Tibial nerve (tissue), 4 donors: ENCODE results near the gene MYO3B. TPM values are rescaled to one million over a fixed set of nuclear protein-coding genes. Genes with fewer than 3 reads are reported as not detected.
A peak's percentile ranks its signal among the peaks of the same experiment; 100 is the strongest.

Experiments
- DNase-seq, 2 donors: peaks; one replicate each; pipeline ENCODE4 v3.0.0-alpha.2; 2019; ENCODE audit warnings: low spot score in 2 of 2
- H3K27ac ChIP-seq, 4 donors: fragments of 200-600 bp; sonication (generic) in 3 of 4; one replicate each; pipeline ENCODE4 v1.5.1; 2017 to 2019; ENCODE audit warnings: mild to moderate bottlenecking in 1 of 4
- H3K27me3 ChIP-seq, 2 donors: fragments of 200-600 bp; sonication (generic) in 1 of 2; one replicate each; pipeline versions ENCODE4 v1.5.1 to v1.6.0; 2017 to 2019
- H3K36me3 ChIP-seq, 3 donors: fragments of 200-600 bp; sonication (generic); one replicate each; pipeline ENCODE4 v1.5.1; 2018 to 2019
- H3K4me1 ChIP-seq, 4 donors: fragments of 200-600 bp; sonication (generic) in 3 of 4; one replicate each; pipeline ENCODE4 v1.5.1; 2017 to 2019
- H3K4me3 ChIP-seq, 4 donors: fragments of 200-600 bp; sonication (generic) in 3 of 4; one replicate each; pipeline ENCODE4 v1.5.1; 2017 to 2019; ENCODE audit warnings: mild to moderate bottlenecking in 1 of 4, moderate library complexity in 1 of 4
- H3K9me3 ChIP-seq, 4 donors: fragments of 200-600 bp; sonication (generic) in 3 of 4; one replicate each; pipeline ENCODE4 v1.5.1; 2017 to 2019
- EP300 ChIP-seq, 2 donors: sonication (generic); formaldehyde crosslinking; IDR thresholded peaks; one replicate each; pipeline ENCODE4 v1.6.1; 2017; ENCODE audit warnings: antibody characterized with exemption in 2 of 2, mild to moderate bottlenecking in 1 of 2
- POLR2A ChIP-seq, 2 donors: fragments of 450-650 bp; IDR thresholded peaks; one replicate each; pipeline ENCODE4 v1.6.1; 2017; ENCODE audit warnings: antibody characterized with exemption in 2 of 2, mild to moderate bottlenecking in 2 of 2, moderate library complexity in 2 of 2
- WGBS, 2 donors: methylation state at CpG; one replicate each; pipeline ENCODE4 v1.1.5; 2018; 5-methylcytosine and 5-hydroxymethylcytosine counted together
- total RNA-seq, 4 donors: library from RNA; depleted of rRNA; stranded (reverse); fragments of >200 nt; gene quantifications; one replicate each; pipeline ENCODE4 v1.1.0, GENCODE V29; 2016
- TF ChIP-seq, protein P1 (sequence below), 5 experiments: fragments of 200-600 bp in 3 of 5; fragments of 450-650 bp in 2 of 5; sonication (generic) in 3 of 5; IDR thresholded peaks; one replicate each; pipeline ENCODE4 v1.5.1; 2016 to 2019; ENCODE audit warnings: antibody characterized with exemption in 5 of 5, mild to moderate bottlenecking in 3 of 5, moderate library complexity in 2 of 5

The MYO3B gene, protein sequence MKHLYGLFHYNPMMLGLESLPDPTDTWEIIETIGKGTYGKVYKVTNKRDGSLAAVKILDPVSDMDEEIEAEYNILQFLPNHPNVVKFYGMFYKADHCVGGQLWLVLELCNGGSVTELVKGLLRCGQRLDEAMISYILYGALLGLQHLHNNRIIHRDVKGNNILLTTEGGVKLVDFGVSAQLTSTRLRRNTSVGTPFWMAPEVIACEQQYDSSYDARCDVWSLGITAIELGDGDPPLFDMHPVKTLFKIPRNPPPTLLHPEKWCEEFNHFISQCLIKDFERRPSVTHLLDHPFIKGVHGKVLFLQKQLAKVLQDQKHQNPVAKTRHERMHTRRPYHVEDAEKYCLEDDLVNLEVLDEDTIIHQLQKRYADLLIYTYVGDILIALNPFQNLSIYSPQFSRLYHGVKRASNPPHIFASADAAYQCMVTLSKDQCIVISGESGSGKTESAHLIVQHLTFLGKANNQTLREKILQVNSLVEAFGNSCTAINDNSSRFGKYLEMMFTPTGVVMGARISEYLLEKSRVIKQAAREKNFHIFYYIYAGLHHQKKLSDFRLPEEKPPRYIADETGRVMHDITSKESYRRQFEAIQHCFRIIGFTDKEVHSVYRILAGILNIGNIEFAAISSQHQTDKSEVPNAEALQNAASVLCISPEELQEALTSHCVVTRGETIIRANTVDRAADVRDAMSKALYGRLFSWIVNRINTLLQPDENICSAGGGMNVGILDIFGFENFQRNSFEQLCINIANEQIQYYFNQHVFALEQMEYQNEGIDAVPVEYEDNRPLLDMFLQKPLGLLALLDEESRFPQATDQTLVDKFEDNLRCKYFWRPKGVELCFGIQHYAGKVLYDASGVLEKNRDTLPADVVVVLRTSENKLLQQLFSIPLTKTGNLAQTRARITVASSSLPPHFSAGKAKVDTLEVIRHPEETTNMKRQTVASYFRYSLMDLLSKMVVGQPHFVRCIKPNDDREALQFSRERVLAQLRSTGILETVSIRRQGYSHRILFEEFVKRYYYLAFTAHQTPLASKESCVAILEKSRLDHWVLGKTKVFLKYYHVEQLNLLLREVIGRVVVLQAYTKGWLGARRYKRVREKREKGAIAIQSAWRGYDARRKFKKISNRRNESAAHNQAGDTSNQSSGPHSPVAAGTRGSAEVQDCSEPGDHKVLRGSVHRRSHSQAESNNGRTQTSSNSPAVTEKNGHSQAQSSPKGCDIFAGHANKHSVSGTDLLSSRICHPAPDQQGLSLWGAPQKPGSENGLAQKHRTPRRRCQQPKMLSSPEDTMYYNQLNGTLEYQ (N-terminal part only)
- under 1 TPM in 3 of 4 donors, not detected in 1; 0.22 to 0.63 (median 0.39) TPM for total RNA-seq

DNA sequence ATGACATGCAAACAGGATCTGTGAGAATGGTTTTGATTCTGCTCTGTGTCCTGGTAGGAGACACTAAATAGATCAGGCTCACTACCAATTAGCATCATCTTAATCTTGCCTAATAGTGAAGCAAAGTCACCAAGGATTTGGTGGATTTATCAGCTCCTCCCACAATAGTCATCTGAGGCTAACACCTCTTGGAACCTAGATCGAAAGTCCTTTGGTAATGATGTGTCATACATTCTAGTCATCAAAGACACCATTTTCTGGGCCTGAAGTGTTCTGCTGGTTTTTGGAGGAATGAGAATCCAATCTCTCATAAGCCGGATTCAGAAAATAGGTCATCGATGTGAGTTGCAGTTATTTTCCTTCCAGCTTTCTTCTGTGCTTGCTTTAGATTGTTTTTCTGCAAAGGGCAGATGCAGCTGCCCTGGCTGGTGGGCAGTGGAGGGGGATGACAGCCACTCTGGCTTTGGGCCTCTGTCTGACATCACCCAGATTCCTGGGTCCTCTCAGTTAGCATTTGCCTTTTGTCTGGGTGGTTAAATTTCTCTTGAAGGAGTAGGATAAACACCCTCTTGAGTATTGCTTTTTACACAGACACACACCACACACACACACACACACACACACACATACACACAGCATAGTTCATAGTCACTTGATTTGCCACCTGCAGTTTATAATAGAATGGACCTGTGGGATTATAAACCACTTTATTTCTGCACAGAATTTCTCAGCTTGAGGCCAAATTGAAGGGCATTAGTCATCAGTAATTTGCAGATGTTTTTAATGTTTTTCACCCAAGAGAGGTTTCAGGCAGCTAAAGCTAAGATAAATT, at the start of gene MYO3B:
Gene MYO3B, plus strand, starts transcription at position 198 of the 832 bp plus-strand sequence. Its CDS starts 141 bp downstream, at position 339.
- Histone ChIP-seq H3K9me3 (no peaks in the 10 kb centered on the region), H3K27ac (peak within 1 kb of the TSS in 2 of 4 donors; percentile 50 to 58), H3K4me1 (peaks cover 0 to 4% (median 0%) of the 10 kb centered on the region in 4 donors), H3K36me3 (no peaks in the 10 kb centered on the region), H3K4me3 (no peak within 1 kb of the TSS), H3K27me3 (no peaks in the 10 kb centered on the region)
- 30 to 42% methylated on average over 3 of the region's 3 CpGs for WGBS, 2 donors
- DNase-seq = no peak
- TF ChIP-seq POLR2A (IDR thresholded peaks at IDR 0.05) (no peak), EP300 (IDR thresholded peaks at IDR 0.05) (no peak)
- TF ChIP-seq, protein P1, sequence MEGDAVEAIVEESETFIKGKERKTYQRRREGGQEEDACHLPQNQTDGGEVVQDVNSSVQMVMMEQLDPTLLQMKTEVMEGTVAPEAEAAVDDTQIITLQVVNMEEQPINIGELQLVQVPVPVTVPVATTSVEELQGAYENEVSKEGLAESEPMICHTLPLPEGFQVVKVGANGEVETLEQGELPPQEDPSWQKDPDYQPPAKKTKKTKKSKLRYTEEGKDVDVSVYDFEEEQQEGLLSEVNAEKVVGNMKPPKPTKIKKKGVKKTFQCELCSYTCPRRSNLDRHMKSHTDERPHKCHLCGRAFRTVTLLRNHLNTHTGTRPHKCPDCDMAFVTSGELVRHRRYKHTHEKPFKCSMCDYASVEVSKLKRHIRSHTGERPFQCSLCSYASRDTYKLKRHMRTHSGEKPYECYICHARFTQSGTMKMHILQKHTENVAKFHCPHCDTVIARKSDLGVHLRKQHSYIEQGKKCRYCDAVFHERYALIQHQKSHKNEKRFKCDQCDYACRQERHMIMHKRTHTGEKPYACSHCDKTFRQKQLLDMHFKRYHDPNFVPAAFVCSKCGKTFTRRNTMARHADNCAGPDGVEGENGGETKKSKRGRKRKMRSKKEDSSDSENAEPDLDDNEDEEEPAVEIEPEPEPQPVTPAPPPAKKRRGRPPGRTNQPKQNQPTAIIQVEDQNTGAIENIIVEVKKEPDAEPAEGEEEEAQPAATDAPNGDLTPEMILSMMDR (IDR thresholded peaks at IDR 0.05) = no peak

DNA sequence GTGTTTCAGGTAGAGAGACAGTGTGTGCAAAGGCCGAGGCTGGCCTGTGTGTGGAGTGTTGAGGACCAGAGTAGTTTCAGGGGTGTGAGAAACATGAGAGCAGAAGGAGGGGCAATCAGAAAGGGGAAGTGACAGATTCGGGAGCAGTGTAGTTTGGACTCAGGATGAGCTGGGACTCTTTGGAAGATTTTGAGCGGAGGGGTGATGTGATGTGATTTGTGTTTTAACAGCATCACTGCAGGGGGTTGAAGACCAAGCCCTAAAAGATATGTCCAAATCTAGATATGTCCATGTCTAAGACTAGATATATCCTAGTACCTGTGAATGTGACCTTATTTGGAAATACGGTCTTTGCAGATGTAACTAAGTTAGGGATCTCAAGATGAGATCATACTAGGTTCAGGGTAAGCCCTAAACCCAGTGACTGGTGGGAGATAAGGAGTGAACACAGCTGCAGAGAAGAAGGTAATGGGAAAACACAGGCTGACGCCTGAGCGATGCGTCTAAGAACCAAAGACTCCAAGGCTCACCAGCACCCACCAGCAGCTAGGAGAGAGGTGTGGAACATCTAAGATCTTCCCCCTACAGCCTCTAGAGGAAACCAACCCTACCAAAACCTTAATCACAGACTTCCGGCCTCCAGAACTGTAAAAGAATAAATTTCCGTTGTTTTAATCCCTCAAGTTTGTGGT, 38.5 kb upstream of the MYO3B start:
- H3K27me3 ChIP-seq = no peaks in the 10 kb centered on the region
- H3K4me3 ChIP-seq = no peak overlapping the region
- no peak for DNase-seq
- 79 to 82% methylated on average over 9 of the region's 9 CpGs for WGBS, 2 donors
- H3K4me1 ChIP-seq = no peaks in the 10 kb centered on the region
- TF ChIP-seq, protein P1 (IDR thresholded peaks at IDR 0.05) = no peak
- TF ChIP-seq EP300 (IDR thresholded peaks at IDR 0.05) (no peak), POLR2A (IDR thresholded peaks at IDR 0.05) (no peak)
- no peaks in the 10 kb centered on the region for H3K36me3 ChIP-seq
- H3K9me3 ChIP-seq = peaks cover 0 to 9% (median 0%) of the 10 kb centered on the region in 4 donors
- H3K27ac ChIP-seq = no peak overlapping the region

DNA sequence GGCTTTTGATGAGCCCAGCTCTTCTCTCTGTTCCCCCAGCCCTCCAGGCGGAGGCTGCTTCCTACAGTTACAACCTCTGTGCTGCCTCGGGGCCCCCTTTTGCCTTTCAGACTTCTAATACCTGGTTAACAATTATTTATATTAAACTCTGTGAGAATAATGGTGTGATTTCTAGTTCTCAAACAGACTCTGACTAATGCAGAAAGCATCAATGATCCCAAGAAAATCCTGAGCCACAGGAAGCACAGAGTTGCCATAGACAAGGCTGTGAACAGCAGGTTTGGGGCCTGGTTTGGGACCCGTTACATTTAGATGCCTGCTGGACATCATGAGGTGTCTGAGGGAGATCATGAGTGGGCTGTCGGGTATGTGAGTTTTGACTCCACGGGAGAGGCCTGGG, 37.4 kb upstream of the MYO3B start:
- Histone ChIP-seq H3K4me1 (no peaks in the 10 kb centered on the region), H3K4me3 (no peak overlapping the region), H3K27me3 (no peaks in the 10 kb centered on the region), H3K27ac (no peak overlapping the region), H3K9me3 (peaks cover 0 to 4% (median 0%) of the 10 kb centered on the region in 4 donors), H3K36me3 (no peaks in the 10 kb centered on the region)
- WGBS, 2 donors = 79 to 84% methylated on average over 5 of the region's 5 CpGs
- DNase-seq = no peak
- no peak for TF ChIP-seq EP300 (IDR thresholded peaks at IDR 0.05)
- TF ChIP-seq, protein P1 (IDR thresholded peaks at IDR 0.05) = no peak
- TF ChIP-seq POLR2A (IDR thresholded peaks at IDR 0.05) = no peak

DNA sequence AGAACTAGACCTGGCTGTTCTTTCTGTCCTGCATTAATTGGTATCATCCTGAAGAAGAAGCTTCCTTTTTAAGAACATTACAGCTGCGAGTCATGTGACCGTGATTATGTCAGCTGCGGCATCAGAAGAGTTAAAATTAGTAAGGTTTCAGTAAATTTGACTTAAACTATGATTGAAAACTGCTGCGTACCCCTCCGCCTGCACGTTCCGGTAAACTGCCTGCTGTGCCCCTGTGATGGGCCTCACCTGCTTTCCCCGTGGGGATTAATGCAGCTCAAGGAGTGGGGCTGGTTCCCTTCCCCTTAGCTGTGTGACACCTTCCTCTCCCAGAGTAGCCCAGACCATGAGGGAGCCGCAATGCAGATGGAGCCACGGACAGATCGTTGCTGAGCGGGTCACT, 36.1 kb upstream of the MYO3B start:
- Histone ChIP-seq H3K27me3 (no peaks in the 10 kb centered on the region), H3K36me3 (no peaks in the 10 kb centered on the region), H3K4me1 (no peaks in the 10 kb centered on the region), H3K27ac (no peak overlapping the region), H3K4me3 (no peak overlapping the region), H3K9me3 (no peaks in the 10 kb centered on the region)
- TF ChIP-seq EP300 (IDR thresholded peaks at IDR 0.05) (no peak), POLR2A (IDR thresholded peaks at IDR 0.05) (no peak)
- TF ChIP-seq, protein P1 (IDR thresholded peaks at IDR 0.05) = no peak
- WGBS, 2 donors = 70 to 77% methylated on average over 12 of the region's 12 CpGs
- DNase-seq = no peak
